PC-9 (cell line): Measurements from ENCODE around the gene POLDIP3.

Source experiments
- EZH2 ChIP-seq: fragments of 200-600 bp; sonication (generic); IDR thresholded peaks from 2 replicates; pipeline ENCODE4 v1.8.0; 2017; ENCODE audit warnings: antibody characterized with exemption, low read depth
- TF ChIP-seq, protein P1 (sequence below): fragments of 200-600 bp; sonication (generic); conservative IDR thresholded peaks from 2 replicates; pipeline ENCODE4 v1.6.1; 2017; ENCODE audit warnings: mixed run types, antibody characterized with exemption, mild to moderate bottlenecking, moderate library complexity

DNA sequence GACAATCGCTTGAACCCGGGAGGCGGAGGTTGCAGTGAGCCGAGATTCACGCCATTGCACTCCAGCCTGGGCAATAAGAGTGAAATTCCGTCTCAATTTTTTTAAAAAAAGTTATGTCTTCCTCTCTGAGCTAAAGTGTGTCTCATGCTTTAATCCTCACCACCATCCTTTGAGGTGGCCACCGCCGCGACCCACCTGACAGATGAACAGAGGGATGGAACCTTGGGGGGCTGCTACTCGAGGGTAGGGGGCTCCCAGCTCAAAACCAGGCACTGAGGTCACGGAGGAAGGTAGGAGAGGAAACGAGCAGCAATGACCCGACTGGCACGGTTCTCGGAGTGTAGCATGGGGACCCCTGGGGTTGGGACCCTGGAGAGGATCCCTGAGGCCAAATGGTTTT, 10.7 kb upstream of the POLDIP3 start:
- TF ChIP-seq, protein P1, sequence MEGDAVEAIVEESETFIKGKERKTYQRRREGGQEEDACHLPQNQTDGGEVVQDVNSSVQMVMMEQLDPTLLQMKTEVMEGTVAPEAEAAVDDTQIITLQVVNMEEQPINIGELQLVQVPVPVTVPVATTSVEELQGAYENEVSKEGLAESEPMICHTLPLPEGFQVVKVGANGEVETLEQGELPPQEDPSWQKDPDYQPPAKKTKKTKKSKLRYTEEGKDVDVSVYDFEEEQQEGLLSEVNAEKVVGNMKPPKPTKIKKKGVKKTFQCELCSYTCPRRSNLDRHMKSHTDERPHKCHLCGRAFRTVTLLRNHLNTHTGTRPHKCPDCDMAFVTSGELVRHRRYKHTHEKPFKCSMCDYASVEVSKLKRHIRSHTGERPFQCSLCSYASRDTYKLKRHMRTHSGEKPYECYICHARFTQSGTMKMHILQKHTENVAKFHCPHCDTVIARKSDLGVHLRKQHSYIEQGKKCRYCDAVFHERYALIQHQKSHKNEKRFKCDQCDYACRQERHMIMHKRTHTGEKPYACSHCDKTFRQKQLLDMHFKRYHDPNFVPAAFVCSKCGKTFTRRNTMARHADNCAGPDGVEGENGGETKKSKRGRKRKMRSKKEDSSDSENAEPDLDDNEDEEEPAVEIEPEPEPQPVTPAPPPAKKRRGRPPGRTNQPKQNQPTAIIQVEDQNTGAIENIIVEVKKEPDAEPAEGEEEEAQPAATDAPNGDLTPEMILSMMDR, result no peak
- TF ChIP-seq EZH2, result no peak
